BJ (cell line): ENCODE data around the gene ZBTB21. TPM values are rescaled to one million over a fixed set of nuclear protein-coding genes. Genes with fewer than 3 reads are reported as not detected.

Source experiments
- CTCF ChIA-PET: fragments of 350-600 bp; formaldehyde crosslinking; extraction: SDS; loops from one replicate; lab custom pipeline; 2021; ENCODE audit warnings: antibody characterized with exemption, inconsistent platforms; lab: Yijun Ruan, JAX
- POLR2A ChIA-PET: fragments of 300-600 bp; sonication (Branson Sonifier 250); formaldehyde crosslinking; extraction: SDS; loops from one replicate; lab custom pipeline; 2021; ENCODE audit warnings: antibody characterized with exemption; lab: Charles Lee
- DNase-seq: peaks from one replicate; pipeline ENCODE4 v3.0.0-alpha.2; 2011; ENCODE audit warnings: low read depth
- H3K27me3 ChIP-seq: 2 replicates; pipeline ENCODE4 v1.6.0; 2011; ENCODE audit warnings: low read length; ENCODE audit not compliant: control insufficient read depth, insufficient read depth
- H3K36me3 ChIP-seq: 2 replicates; pipeline ENCODE4 v1.5.1; 2011; ENCODE audit warnings: low read length; ENCODE audit not compliant: control insufficient read depth, insufficient read depth
- H3K4me3 ChIP-seq: 2 replicates; pipeline ENCODE4 v1.5.1; 2011; ENCODE audit warnings: low read depth, mild to moderate bottlenecking, control low read depth, low read length
- polyA plus RNA-seq: library from polyadenylated mRNA; depleted of rRNA; stranded (reverse); fragments of >200 nt; gene quantifications from 2 replicates; pipeline ENCODE4 v1.2.3, GENCODE V29; 2011
- TF ChIP-seq, protein P1 (sequence below): IDR thresholded peaks from 2 replicates; pipeline ENCODE4 v1.5.1; 2011; ENCODE audit warnings: low read depth, mild to moderate bottlenecking, control low read depth, inconsistent platforms, low read length, moderate library complexity; ENCODE audit not compliant: insufficient read depth

The ZBTB21 gene
- polyA plus RNA-seq, 1 experiment, result 8.1 TPM

DNA sequence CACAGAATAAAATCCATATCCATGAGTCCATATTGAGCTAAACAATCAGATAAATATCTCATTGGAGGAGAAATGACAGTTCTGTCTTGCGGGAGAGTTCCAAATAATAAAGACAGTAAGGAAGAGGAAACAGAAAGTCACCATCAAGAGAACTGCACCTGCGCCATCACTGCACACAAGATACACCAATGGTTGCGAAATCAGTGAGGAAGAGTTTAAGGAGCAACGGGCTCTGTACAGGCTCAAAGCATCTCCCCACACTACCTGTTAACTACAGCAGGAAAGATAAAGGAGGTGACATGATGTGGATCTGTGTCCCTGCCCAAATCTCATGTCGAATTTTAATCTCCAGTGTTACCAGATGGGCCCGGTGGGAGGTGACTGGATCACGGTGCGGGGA, 64.2 kb downstream of the ZBTB21 start:
- no peak for DNase-seq
- no peak overlapping the region for H3K4me3 ChIP-seq
- peaks cover 2% of the 10 kb centered on the region for H3K36me3 ChIP-seq
- ChIA-PET POLR2A (no interaction called here), CTCF (no interaction called here)
- H3K27me3 ChIP-seq, result no peaks in the 10 kb centered on the region
- TF ChIP-seq, protein P1, sequence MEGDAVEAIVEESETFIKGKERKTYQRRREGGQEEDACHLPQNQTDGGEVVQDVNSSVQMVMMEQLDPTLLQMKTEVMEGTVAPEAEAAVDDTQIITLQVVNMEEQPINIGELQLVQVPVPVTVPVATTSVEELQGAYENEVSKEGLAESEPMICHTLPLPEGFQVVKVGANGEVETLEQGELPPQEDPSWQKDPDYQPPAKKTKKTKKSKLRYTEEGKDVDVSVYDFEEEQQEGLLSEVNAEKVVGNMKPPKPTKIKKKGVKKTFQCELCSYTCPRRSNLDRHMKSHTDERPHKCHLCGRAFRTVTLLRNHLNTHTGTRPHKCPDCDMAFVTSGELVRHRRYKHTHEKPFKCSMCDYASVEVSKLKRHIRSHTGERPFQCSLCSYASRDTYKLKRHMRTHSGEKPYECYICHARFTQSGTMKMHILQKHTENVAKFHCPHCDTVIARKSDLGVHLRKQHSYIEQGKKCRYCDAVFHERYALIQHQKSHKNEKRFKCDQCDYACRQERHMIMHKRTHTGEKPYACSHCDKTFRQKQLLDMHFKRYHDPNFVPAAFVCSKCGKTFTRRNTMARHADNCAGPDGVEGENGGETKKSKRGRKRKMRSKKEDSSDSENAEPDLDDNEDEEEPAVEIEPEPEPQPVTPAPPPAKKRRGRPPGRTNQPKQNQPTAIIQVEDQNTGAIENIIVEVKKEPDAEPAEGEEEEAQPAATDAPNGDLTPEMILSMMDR, result no peak

DNA sequence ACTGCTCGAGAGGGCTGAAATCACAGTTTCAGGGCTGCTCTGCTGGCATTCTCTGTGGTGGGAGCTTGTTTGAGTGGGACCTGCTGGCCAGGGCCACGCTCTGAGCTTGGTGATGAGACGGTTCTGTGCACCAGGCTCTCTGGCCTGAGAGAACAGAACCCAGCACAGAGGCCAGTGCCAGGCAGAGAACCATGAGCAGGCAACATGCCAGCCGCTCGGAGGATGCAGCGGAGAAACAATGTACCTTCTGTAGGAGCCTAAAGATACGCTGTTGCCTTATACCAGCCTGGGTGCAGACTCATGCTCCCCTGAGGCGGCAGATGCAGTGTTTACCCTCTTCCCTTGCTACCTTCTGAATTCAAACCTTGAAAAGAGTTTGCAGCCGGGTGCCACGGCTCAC, 66.3 kb downstream of the ZBTB21 start:
- no peak for DNase-seq
- Histone ChIP-seq H3K36me3 (peaks cover 7% of the 10 kb centered on the region), H3K27me3 (no peaks in the 10 kb centered on the region), H3K4me3 (no peak overlapping the region)
- CTCF ChIA-PET, result interaction anchor here (0.7 to 1.3 kb wide), 5 partner anchors 9 to 276 kb away, joined by 3 to 5 read pairs (median 3); no protein-coding TSS in a partner anchor
- POLR2A ChIA-PET, result no interaction called here
- TF ChIP-seq, protein P1, result no peak

DNA sequence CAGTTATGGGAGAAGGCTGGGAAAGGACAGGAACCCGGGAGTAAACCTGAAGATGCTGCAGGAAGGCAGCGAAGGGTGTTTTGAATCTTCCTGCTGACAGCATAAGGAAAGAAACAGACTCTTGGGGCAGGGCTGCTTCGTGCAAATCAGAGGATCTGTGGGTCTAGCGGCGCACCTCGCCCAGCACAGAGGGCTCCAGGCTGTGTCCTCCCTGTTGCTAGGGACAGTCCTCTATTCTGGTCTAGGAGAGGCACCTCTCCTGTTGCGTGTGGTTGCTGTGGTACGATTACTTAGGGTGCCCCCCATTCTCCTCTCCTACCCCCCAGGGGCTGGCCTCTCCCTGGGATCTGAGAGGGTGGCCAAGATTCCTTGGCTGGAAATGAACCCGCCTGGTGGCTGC, 67.7 kb downstream of the ZBTB21 start:
- POLR2A ChIA-PET, result no interaction called here
- CTCF ChIA-PET, result no interaction called here
- TF ChIP-seq, protein P1, result no peak
- Histone ChIP-seq H3K27me3 (no peaks in the 10 kb centered on the region), H3K36me3 (peaks cover 7% of the 10 kb centered on the region), H3K4me3 (no peak overlapping the region)
- DNase-seq, result no peak

GRCh38 chr21:41941941-41942340, 68.2 kb downstream of the ZBTB21 start:
- Histone ChIP-seq H3K36me3 (peaks cover 7% of the 10 kb centered on the region), H3K27me3 (no peaks in the 10 kb centered on the region), H3K4me3 (no peak overlapping the region)
- CTCF ChIA-PET, result no interaction called here
- TF ChIP-seq, protein P1, result no peak
- DNase-seq, result no peak
- POLR2A ChIA-PET, result no interaction called here

DNA sequence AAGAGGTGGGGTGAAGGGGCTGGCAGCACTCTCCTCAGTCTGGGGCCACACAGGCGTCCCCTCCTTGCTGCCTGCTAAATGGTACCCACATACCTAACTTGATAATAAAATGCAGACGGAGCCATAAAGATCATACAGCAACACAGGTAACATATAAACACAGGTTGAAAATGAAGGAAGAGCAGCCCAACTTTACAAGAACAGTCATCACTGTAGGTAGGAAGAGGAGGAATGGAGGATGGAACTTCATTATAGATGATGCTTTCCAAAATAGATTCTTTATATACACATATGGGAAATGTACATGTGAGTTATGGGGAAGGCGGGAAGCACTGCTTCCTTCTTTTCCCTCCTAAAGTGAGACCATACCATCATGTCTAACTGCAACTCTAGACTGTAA, 69.7 kb downstream of the ZBTB21 start:
- Histone ChIP-seq H3K36me3 (peaks cover 7% of the 10 kb centered on the region), H3K27me3 (no peaks in the 10 kb centered on the region), H3K4me3 (no peak overlapping the region)
- CTCF ChIA-PET, result no interaction called here
- TF ChIP-seq, protein P1, result no peak
- POLR2A ChIA-PET, result no interaction called here
- no peak for DNase-seq
